ENCODE data around the gene EPC2. TPM values are rescaled to one million over a fixed set of nuclear protein-coding genes. Genes with fewer than 3 reads are reported as not detected.

The EPC2 gene
- total and polyA plus RNA-seq, 2 of the 8 experiments (the other 6 are each of a cell fraction or from before 2014, with no cell fraction given) = 16.1 to 25.7 TPM

DNA sequence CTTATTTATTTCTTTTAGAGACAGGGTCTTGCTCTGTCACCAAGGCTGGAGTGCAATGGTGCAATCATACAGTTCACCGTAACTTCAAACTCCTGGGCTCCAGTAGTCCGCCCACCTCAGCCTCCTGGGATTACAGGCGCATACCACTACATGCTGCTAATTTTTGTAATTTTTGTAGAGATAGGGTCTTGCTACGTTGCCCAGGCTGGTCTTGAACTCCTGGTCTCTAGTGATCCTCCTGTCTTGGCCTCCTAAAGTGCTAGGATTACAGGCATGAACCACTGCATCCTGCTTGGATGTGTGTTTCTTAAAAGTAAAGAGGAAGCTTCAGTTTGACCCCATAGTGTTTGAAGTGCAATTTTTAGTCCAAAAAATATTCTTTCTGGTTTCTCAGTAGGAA is 125.5 kb downstream of the EPC2 start:
- FAIRE-seq (no peak), DNase-seq (ENCODE audit: low read depth in 1 of 2, low spot score in 2 of 2) (no peak)
- Histone ChIP-seq H4K5ac (ENCODE audit: insufficient read length, low read depth, low read length) (no peak overlapping the region), H2BK5ac (ENCODE audit: low read depth, low read length) (no peak overlapping the region), H3K36me3 (ENCODE audit: control insufficient read depth in 2 of 4, insufficient read depth in 4 of 4, low read length in 3 of 4) (peaks cover 2 to 24% (median 18%) of the 10 kb centered on the region in 4 experiments; a peak in 7 of 8 replicates), H2AFZ (ENCODE audit: low read length) (no peak overlapping the region), H3K18ac (ENCODE audit: extremely low read depth, low read length) (no peak overlapping the region), H2BK120ac (replicated peaks; ENCODE audit: low read depth, low read length) (no peak overlapping the region), H3K4me2 (ENCODE audit: insufficient read depth in 1 of 2, low read depth in 2 of 2, low read length in 2 of 2) (no peak overlapping the region), H3K14ac (ENCODE audit: insufficient read length) (no peak overlapping the region), H3K4me3 (ENCODE audit: extremely low read depth in 1 of 4, insufficient read depth in 2 of 4, low read depth in 3 of 4, low read length in 4 of 4) (no peak overlapping the region), H2BK15ac (ENCODE audit: low read length) (no peak overlapping the region), H4K20me1 (replicated peaks in 1 of 2; ENCODE audit: control insufficient read depth in 1 of 2, insufficient read depth in 2 of 2, low read length in 2 of 2) (peaks cover 0 to 1% of the 10 kb centered on the region in 2 experiments), H3K27ac (ENCODE audit: low read depth, low read length) (no peak overlapping the region), H4K91ac (replicated peaks; ENCODE audit: insufficient read length, low read length) (no peak overlapping the region), H3K23me2 (ENCODE audit: low read depth, low read length) (no peaks in the 10 kb centered on the region), H2BK20ac (ENCODE audit: low read length) (no peak overlapping the region), H4K8ac (ENCODE audit: extremely low read depth, insufficient read depth, low read length) (no peak overlapping the region), H2BK12ac (ENCODE audit: low read depth, low read length) (no peak overlapping the region), H3K23ac (ENCODE audit: insufficient read length) (no peak overlapping the region), H3K4ac (replicated peaks; ENCODE audit: insufficient read length, low read depth, low read length) (no peak overlapping the region), H3K9ac (replicated peaks in 1 of 4; ENCODE audit: extremely low read depth in 1 of 4, low read depth in 3 of 4, low read length in 3 of 4) (no peak overlapping the region), H2AK5ac (ENCODE audit: low read depth, low read length) (no peak overlapping the region), H3K4me1 (replicated peaks in 1 of 4; ENCODE audit: control insufficient read depth in 3 of 4, insufficient read depth in 4 of 4, low read length in 3 of 4) (no peaks in the 10 kb centered on the region), H3K79me2 (ENCODE audit: control insufficient read depth in 1 of 2, insufficient read depth in 2 of 2, low read length in 2 of 2) (no peaks in the 10 kb centered on the region; a peak in 1 of 4 replicates), H3K9me3 (ENCODE audit: insufficient read depth in 2 of 2, low read depth in 1 of 2, low read length in 1 of 2) (no peaks in the 10 kb centered on the region; a peak in 1 of 4 replicates), H3K79me1 (ENCODE audit: low read depth, low read length) (no peaks in the 10 kb centered on the region), H3K27me3 (replicated peaks in 1 of 4; ENCODE audit: control insufficient read depth in 3 of 4, extremely low read depth in 1 of 4, insufficient read depth in 3 of 4, low read length in 3 of 4) (no peaks in the 10 kb centered on the region), H3K56ac (replicated peaks; ENCODE audit: insufficient read length, low read depth, low read length) (no peak overlapping the region)
- CTCF ChIA-PET (ENCODE audit: partially characterized antibody) = interaction anchor here (0.9 to 1.8 kb wide), 2 partner anchors 11 to 45 kb away, joined by 3 to 4 read pairs; no protein-coding TSS in a partner anchor
- WGBS, 2 experiments (ENCODE audit: extremely low coverage in 1 of 2, insufficient coverage in 1 of 2, insufficient read length in 1 of 2, insufficient replicate concordance in 2 of 2, low coverage in 1 of 2, low lambda C conversion rate in 2 of 2, missing lambda C conversion rate in 1 of 2) = 95% methylated on average over 4 of the region's 4 CpGs; no CpG with 5 or more reads in 1 of the 2 experiments
- POLR2A ChIA-PET (ENCODE audit: partially characterized antibody) = no interaction called here
- no peak for TF ChIP-seq SP4 (IDR thresholded peaks at IDR 0.05; ENCODE audit: low read length)
- TF ChIP-seq JUND (IDR thresholded peaks at IDR 0.05; ENCODE audit: low read length) = no peak
- no peak for TF ChIP-seq CHD2 (IDR thresholded peaks at IDR 0.05; ENCODE audit: low read length)
- no peak for TF ChIP-seq KDM5A (IDR thresholded peaks at IDR 0.05; ENCODE audit: low read length)
- no peak for TF ChIP-seq SP2 (IDR thresholded peaks at IDR 0.05; ENCODE audit: low read length)
- TF ChIP-seq GABPA (IDR thresholded peaks at IDR 0.05; ENCODE audit: borderline replicate concordance, insufficient read depth, low read length) = no peak
- TF ChIP-seq CREB1 (IDR thresholded peaks at IDR 0.05) = no peak
- no peak for TF ChIP-seq BCL11A (IDR thresholded peaks at IDR 0.05; ENCODE audit: low read depth in 2 of 2, low read length in 2 of 2)
- TF ChIP-seq KDM1A (IDR thresholded peaks at IDR 0.05; ENCODE audit: borderline replicate concordance, low read length) = no peak
- no peak for TF ChIP-seq KDM4A (IDR thresholded peaks at IDR 0.05; ENCODE audit: low read depth, low read length, severe bottlenecking)
- TF ChIP-seq FOSL1 (IDR thresholded peaks at IDR 0.05; ENCODE audit: insufficient read depth, low read depth, low read length) = no peak
- TF ChIP-seq ASH2L (IDR thresholded peaks at IDR 0.05; ENCODE audit: low read length) = no peak
- TF ChIP-seq EP300 (IDR thresholded peaks at IDR 0.05; ENCODE audit: borderline replicate concordance in 1 of 2, low read depth in 2 of 2, low read length in 2 of 2) = no peak
- TF ChIP-seq CBX8 (IDR thresholded peaks at IDR 0.05; ENCODE audit: borderline replicate concordance, low read depth, low read length) = no peak
- TF ChIP-seq POU5F1 (IDR thresholded peaks at IDR 0.05; ENCODE audit: low read depth, low read length) = no peak

All from H1 (cell line).